GM19328 (cell line): ENCODE data around the gene PELI2.

Experiments
- ATAC-seq: cut with Tn5 transposase; IDR thresholded peaks from one replicate; pipeline ENCODE4 v1.9.1; 2021; ENCODE audit warnings: mild to moderate bottlenecking, moderate library complexity; ENCODE audit not compliant: unreplicated experiment

Gene PELI2

GRCh38 chr14:56199095-56199981 is 81.1 kb downstream of the PELI2 start:
- ATAC-seq: no peak

GRCh38 chr14:56199982-56200577 is 81.9 kb downstream of the PELI2 start:
- ATAC-seq: no peak

GRCh38 chr14:56202256-56202655 is 84.0 kb downstream of the PELI2 start:
- no peak for ATAC-seq

- ATAC-seq: no peak
Observed at GRCh38 chr14:56205881-56206280, 87.7 kb downstream of the PELI2 start.

- no peak for ATAC-seq
Observed at GRCh38 chr14:56206596-56206995, 88.4 kb downstream of the PELI2 start.

GRCh38 chr14:56207626-56208292 is 89.5 kb downstream of the PELI2 start:
- ATAC-seq: no peak

GRCh38 chr14:56208520-56208919 is 90.3 kb downstream of the PELI2 start:
- no peak for ATAC-seq

GRCh38 chr14:56210571-56210970 is 92.4 kb downstream of the PELI2 start:
- ATAC-seq: no peak

GRCh38 chr14:56211084-56211483 is 92.9 kb downstream of the PELI2 start:
- ATAC-seq: no peak

GRCh38 chr14:56211844-56212243 is 93.6 kb downstream of the PELI2 start:
- ATAC-seq: no peak

GRCh38 chr14:56212521-56212920 is 94.3 kb downstream of the PELI2 start:
- ATAC-seq: no peak

GRCh38 chr14:56213306-56213705 is 95.1 kb downstream of the PELI2 start:
- ATAC-seq: no peak

- no peak for ATAC-seq
Observed at GRCh38 chr14:56215180-56215579, 97.0 kb downstream of the PELI2 start.

GRCh38 chr14:56216626-56217379 is 98.6 kb downstream of the PELI2 start:
- no peak for ATAC-seq

- ATAC-seq: no peak
Observed at GRCh38 chr14:56217380-56218045, 99.3 kb downstream of the PELI2 start.

- ATAC-seq: no peak
Observed at GRCh38 chr14:56219666-56220413, 101.6 kb downstream of the PELI2 start.

GRCh38 chr14:56221382-56222128 is 103.3 kb downstream of the PELI2 start:
- no peak for ATAC-seq

- ATAC-seq: no peak
Observed at GRCh38 chr14:56224229-56224628, 106.0 kb downstream of the PELI2 start.
